OCI-LY3 (cell line): Measurements from ENCODE around the gene PLA2G4E.

Experiments
- H2AFZ ChIP-seq: fragments of 200-600, 300-600 bp; shearing (Covaris generic); 2 replicates; pipeline ENCODE4 v1.6.0; 2014; ENCODE audit warnings: antibody characterized with exemption, low read depth, low read length
- H3K27ac ChIP-seq: fragments of 200-600, 300-600 bp; sonication (generic); 2 replicates; pipeline ENCODE4 v1.5.1; 2014; ENCODE audit warnings: mild to moderate bottlenecking, low read length, moderate library complexity, mixed read lengths
- H3K27me3 ChIP-seq: fragments of 200-600, 300-600 bp; sonication (generic); 2 replicates; pipeline ENCODE4 v1.6.1; 2014; ENCODE audit warnings: low read depth, low read length, mixed read lengths
- H3K36me3 ChIP-seq: fragments of 200-600, 300-600 bp; sonication (generic); replicated peaks from 2 replicates; pipeline ENCODE3; 2014; ENCODE audit warnings: low read depth, low read length, mixed read lengths
- H3K4me1 ChIP-seq: fragments of 300-600, 200-600 bp; sonication (generic); 2 replicates; pipeline ENCODE4 v1.6.1; 2014; ENCODE audit warnings: low read length, mixed read lengths
- H3K4me2 ChIP-seq: fragments of 200-600, 300-600 bp; sonication (generic); 2 replicates; pipeline ENCODE4 v1.6.1; 2014; ENCODE audit warnings: low read length, mixed read lengths
- H3K4me3 ChIP-seq: fragments of 300-600, 200-600 bp; sonication (generic); 2 replicates; pipeline ENCODE4 v1.5.1; 2014; ENCODE audit warnings: antibody characterized with exemption, mild to moderate bottlenecking, low read length, moderate library complexity
- H3K79me2 ChIP-seq: fragments of 300-600, 200-600 bp; shearing (Covaris generic); 2 replicates; pipeline ENCODE4 v1.6.1; 2014; ENCODE audit warnings: mild to moderate bottlenecking, low read length, mixed read lengths
- H3K9ac ChIP-seq: fragments of 300-600, 200-600 bp; shearing (Covaris generic); 2 replicates; pipeline ENCODE4 v1.6.0; 2014; ENCODE audit warnings: mild to moderate bottlenecking, low read length, moderate library complexity
- H3K9me3 ChIP-seq: fragments of 200-600, 300-600 bp; shearing (Covaris generic); 2 replicates; pipeline ENCODE4 v1.6.1; 2014; ENCODE audit warnings: low read length, mixed read lengths; ENCODE audit not compliant: insufficient read depth
- H4K20me1 ChIP-seq: fragments of 200-600, 300-600 bp; sonication (generic); 2 replicates; pipeline ENCODE4 v1.6.1; 2016; ENCODE audit warnings: low read length, mixed read lengths; ENCODE audit not compliant: insufficient read depth
- EZH2phosphoT487 ChIP-seq: fragments of 200-600 bp; shearing (Covaris generic); IDR thresholded peaks from 2 replicates; pipeline ENCODE4 v1.6.1; 2018; ENCODE audit warnings: antibody characterized with exemption, mixed run types, low read depth
- TF ChIP-seq, protein P1 (sequence below): fragments of 200-600, 300-600 bp; sonication (generic); IDR thresholded peaks from 2 replicates; pipeline ENCODE4 v1.5.1; 2014; ENCODE audit warnings: antibody characterized with exemption, low read length, low read depth

The PLA2G4E gene

DNA sequence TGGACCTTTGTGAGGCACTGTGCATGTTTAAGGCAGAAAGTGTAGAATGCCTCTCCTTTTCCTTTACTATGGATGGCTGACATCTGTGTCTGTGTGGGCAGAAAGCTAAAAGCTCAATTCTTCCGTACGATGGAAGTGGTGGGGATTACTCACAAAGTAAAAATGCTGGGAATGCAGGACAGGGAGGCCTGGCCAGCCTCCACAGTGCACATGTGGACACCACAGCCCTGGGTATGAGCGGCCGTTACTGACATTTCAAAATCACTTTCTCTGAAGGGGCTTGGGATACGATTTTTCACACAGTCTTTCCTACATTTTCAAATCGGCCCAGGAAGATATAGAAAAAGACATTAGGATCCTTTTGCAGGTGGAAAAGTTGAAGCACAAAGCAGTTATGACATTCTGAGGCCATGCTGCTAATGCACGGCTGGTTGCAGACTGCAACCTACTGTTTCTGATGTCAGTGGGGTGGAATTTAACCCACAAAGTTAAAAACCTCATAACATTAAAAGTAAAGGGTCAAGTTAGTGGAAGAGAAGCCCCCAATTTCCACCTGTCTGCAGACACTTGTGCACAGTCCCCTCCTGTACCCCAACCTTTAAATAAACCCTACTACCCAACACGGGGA lies 76.4 kb downstream of the PLA2G4E start:
- no peaks in the 10 kb centered on the region for H3K9me3 ChIP-seq
- 0 out of 2 replicates have a peak, but pooled peaks cover 14% of the 10 kb centered on the region for H4K20me1 ChIP-seq
- H3K9ac ChIP-seq: no peak overlapping the region
- H3K4me3 ChIP-seq: no peak overlapping the region
- no peak overlapping the region for H3K27ac ChIP-seq
- no peak overlapping the region for H2AFZ ChIP-seq
- no peaks in the 10 kb centered on the region for H3K4me1 ChIP-seq
- H3K79me2 ChIP-seq: no peaks in the 10 kb centered on the region
- no peaks in the 10 kb centered on the region for H3K27me3 ChIP-seq
- TF ChIP-seq, protein P1, sequence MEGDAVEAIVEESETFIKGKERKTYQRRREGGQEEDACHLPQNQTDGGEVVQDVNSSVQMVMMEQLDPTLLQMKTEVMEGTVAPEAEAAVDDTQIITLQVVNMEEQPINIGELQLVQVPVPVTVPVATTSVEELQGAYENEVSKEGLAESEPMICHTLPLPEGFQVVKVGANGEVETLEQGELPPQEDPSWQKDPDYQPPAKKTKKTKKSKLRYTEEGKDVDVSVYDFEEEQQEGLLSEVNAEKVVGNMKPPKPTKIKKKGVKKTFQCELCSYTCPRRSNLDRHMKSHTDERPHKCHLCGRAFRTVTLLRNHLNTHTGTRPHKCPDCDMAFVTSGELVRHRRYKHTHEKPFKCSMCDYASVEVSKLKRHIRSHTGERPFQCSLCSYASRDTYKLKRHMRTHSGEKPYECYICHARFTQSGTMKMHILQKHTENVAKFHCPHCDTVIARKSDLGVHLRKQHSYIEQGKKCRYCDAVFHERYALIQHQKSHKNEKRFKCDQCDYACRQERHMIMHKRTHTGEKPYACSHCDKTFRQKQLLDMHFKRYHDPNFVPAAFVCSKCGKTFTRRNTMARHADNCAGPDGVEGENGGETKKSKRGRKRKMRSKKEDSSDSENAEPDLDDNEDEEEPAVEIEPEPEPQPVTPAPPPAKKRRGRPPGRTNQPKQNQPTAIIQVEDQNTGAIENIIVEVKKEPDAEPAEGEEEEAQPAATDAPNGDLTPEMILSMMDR: no peak
- no peak for TF ChIP-seq EZH2phosphoT487
- H3K4me2 ChIP-seq: no peak overlapping the region
- peaks cover 6% of the 10 kb centered on the region for H3K36me3 ChIP-seq

DNA sequence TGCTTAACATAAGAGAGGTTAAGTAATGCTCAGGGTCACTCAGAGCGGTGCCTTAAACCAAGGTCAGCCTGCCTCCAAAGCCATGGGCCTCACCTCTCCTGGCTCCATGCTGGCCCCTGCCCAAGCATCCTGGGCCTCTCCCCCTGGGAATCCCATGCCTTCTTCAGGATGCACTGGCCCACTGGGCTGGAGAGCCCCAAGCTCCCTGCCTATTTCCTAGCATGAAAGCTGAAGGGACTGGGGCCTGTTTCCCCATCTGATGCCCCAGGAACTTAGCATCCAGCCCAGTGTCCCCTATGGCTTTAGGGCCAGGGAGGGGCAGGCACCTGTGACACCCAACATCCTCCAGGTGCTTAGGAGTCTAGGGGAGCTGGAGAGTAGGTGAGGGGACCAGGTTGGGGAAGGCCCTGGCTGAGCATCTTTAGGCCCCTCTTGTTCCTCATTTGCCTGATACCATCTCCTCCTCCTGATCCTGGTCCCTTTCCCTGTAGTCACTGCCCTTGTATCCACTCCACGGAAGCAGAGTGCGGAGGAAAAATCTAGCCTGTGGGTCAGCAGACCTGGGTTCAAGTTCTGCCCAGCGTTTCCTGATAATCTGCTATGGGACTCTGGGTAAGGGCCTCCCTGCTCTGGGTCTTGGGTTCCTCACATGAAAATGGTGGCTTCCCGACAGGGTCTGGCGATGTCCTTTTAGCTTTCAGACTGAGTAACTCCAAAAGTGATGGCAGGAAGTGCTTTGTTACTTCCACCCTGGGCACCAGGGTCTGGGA lies 77.1 kb downstream of the PLA2G4E start:
- TF ChIP-seq, protein P1: no peak
- TF ChIP-seq EZH2phosphoT487: no peak
- no peaks in the 10 kb centered on the region for H3K9me3 ChIP-seq
- peaks cover 6% of the 10 kb centered on the region for H3K36me3 ChIP-seq
- H3K27ac ChIP-seq: no peak overlapping the region
- no peak overlapping the region for H3K4me3 ChIP-seq
- H2AFZ ChIP-seq: no peak overlapping the region
- no peaks in the 10 kb centered on the region for H3K79me2 ChIP-seq
- H4K20me1 ChIP-seq: 0 out of 2 replicates have a peak, but pooled peaks cover 14% of the 10 kb centered on the region
- H3K9ac ChIP-seq: no peak overlapping the region
- no peak overlapping the region for H3K4me2 ChIP-seq
- H3K27me3 ChIP-seq: no peaks in the 10 kb centered on the region
- H3K4me1 ChIP-seq: no peaks in the 10 kb centered on the region

DNA sequence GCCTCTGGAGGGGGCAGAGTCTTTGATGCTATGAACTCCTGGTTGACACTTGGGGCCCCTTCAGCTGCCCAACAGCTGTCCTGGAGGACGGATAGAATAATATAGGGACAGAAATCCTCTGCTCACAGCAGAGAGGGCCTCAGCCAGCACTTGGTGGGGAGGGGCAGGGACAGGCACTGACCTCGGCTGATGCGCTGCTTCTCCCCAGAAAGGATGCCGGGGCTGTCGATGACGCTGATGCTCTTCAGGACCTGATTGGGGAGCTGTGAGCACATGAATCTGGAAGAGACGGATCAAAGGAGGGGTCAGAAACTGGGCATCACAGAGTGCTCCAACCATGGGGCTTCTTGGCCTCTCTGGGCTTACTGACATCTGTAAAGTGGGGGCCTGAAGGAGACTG lies 78.0 kb downstream of the PLA2G4E start:
- no peaks in the 10 kb centered on the region for H3K4me1 ChIP-seq
- no peaks in the 10 kb centered on the region for H3K79me2 ChIP-seq
- no peak overlapping the region for H3K9ac ChIP-seq
- peaks cover 10% of the 10 kb centered on the region for H3K36me3 ChIP-seq
- H3K4me2 ChIP-seq: no peak overlapping the region
- peaks cover 14% of the 10 kb centered on the region; the same call in 1 of the 2 replicates for H4K20me1 ChIP-seq
- no peaks in the 10 kb centered on the region for H3K27me3 ChIP-seq
- no peak overlapping the region for H3K27ac ChIP-seq
- no peaks in the 10 kb centered on the region for H3K9me3 ChIP-seq
- no peak overlapping the region for H3K4me3 ChIP-seq
- TF ChIP-seq EZH2phosphoT487: no peak
- TF ChIP-seq, protein P1: no peak
- no peak overlapping the region for H2AFZ ChIP-seq

DNA sequence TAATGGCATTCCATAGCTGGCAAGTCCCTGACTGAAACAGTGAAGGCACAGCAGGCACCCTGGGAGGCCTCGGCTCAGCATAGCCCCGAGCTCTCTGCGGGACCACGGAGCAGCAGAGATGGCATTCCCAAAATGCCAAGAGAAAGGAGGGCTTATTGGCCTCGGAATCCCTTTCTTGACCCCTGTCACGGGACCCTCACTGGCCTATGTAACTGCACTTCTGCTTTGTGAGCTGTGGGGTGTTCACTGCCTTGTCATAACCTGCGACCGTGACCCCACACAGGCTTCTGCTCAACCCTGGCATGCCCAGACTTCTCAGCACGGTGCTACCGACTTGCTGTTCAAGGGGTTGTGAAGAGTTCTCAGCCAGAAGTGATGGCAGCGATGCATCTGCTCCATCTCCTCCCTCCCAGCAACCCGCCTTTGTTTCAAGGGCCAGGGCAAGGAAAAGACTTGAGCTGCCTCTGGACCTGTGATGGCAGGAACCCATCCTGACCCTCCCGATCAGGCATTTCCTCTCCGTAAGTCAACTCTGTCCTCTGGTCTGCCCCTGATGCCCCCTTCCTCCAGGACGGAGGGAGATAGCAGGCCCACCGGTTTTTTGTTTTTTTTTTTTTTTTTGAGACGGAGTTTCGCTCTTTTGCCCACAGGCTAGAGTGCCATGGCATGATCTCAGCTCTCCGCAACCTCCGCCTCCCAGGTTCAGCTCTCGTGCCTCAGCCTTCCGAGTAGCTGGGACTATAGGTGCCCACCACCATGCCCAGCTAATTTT lies 79.0 kb downstream of the PLA2G4E start:
- no peaks in the 10 kb centered on the region for H3K9me3 ChIP-seq
- TF ChIP-seq EZH2phosphoT487: no peak
- TF ChIP-seq, protein P1: no peak
- no peak overlapping the region for H3K27ac ChIP-seq
- no peaks in the 10 kb centered on the region for H3K79me2 ChIP-seq
- H4K20me1 ChIP-seq: peaks cover 14% of the 10 kb centered on the region; the same call in 1 of the 2 replicates
- H3K27me3 ChIP-seq: no peaks in the 10 kb centered on the region
- no peak overlapping the region for H3K4me2 ChIP-seq
- H2AFZ ChIP-seq: no peak overlapping the region
- no peak overlapping the region for H3K4me3 ChIP-seq
- H3K9ac ChIP-seq: no peak overlapping the region
- H3K4me1 ChIP-seq: no peaks in the 10 kb centered on the region
- H3K36me3 ChIP-seq: peaks cover 10% of the 10 kb centered on the region
